ENCODE measurements around the gene HIF3A.

DNA sequence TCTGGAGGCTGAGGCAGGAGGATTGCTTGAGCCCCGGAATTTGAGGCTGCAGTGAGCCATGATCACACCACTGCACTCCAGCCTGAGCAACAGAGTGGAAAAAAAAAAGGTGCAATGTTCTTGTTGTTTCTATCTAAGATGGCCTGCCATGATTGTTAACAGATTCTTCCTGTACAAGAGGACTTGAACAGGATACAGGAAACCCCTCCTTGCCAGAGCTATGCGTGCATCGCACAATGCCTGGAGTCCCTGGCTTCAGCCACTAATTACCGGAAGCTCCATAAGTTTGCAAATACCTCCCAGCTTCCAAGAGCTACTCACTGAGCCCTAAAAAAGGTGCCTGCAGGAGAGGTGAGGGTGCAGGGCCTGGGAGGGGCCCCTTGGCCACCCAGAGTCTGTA is 13.1 kb upstream of the HIF3A start:
- TF ChIP-seq, protein P1, sequence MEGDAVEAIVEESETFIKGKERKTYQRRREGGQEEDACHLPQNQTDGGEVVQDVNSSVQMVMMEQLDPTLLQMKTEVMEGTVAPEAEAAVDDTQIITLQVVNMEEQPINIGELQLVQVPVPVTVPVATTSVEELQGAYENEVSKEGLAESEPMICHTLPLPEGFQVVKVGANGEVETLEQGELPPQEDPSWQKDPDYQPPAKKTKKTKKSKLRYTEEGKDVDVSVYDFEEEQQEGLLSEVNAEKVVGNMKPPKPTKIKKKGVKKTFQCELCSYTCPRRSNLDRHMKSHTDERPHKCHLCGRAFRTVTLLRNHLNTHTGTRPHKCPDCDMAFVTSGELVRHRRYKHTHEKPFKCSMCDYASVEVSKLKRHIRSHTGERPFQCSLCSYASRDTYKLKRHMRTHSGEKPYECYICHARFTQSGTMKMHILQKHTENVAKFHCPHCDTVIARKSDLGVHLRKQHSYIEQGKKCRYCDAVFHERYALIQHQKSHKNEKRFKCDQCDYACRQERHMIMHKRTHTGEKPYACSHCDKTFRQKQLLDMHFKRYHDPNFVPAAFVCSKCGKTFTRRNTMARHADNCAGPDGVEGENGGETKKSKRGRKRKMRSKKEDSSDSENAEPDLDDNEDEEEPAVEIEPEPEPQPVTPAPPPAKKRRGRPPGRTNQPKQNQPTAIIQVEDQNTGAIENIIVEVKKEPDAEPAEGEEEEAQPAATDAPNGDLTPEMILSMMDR (IDR thresholded peaks at IDR 0.05), result no peak
- TF ChIP-seq SIN3A (IDR thresholded peaks at IDR 0.05; ENCODE audit: borderline replicate concordance, insufficient read depth, low read depth, low read length), result no peak
